ENCODE data around the gene TSHZ2.
"Not testable (repeated sequence)": the region's sequence is repeated elsewhere in the genome, so short reads cannot be mapped to it uniquely, and the experiment has no call there.

The TSHZ2 gene

GRCh38 chr20:53365076-53365475 lies 392.9 kb downstream of the TSHZ2 start:
- H3K4me3 ChIP-seq (ENCODE audit: low read depth, low read length), result no peak overlapping the region
- no peak for TF ChIP-seq CTCF (IDR thresholded peaks at IDR 0.05; ENCODE audit: low read depth, low read length, missing control alignments)
- DNase-seq (ENCODE audit: low read depth), result no peak

- TF ChIP-seq CTCF (IDR thresholded peaks at IDR 0.05; ENCODE audit: low read depth, low read length, missing control alignments), result no peak
- DNase-seq (ENCODE audit: low read depth), result no peak
- H3K4me3 ChIP-seq (ENCODE audit: low read depth, low read length), result no peak overlapping the region
Measured at GRCh38 chr20:53365539-53366075, 393.4 kb downstream of the TSHZ2 start.

GRCh38 chr20:53366928-53367327 lies 394.8 kb downstream of the TSHZ2 start:
- not testable (repeated sequence) for H3K4me3 ChIP-seq (ENCODE audit: low read depth, low read length); DNase-seq (ENCODE audit: low read depth)

GRCh38 chr20:53369871-53370270 lies 397.7 kb downstream of the TSHZ2 start:
- TF ChIP-seq CTCF (IDR thresholded peaks at IDR 0.05; ENCODE audit: low read depth, low read length, missing control alignments), result no peak
- no peak for DNase-seq (ENCODE audit: low read depth)
- H3K4me3 ChIP-seq (ENCODE audit: low read depth, low read length), result no peak overlapping the region

- DNase-seq (ENCODE audit: low read depth), result no peak
- TF ChIP-seq CTCF (IDR thresholded peaks at IDR 0.05; ENCODE audit: low read depth, low read length, missing control alignments), result no peak
- no peak overlapping the region for H3K4me3 ChIP-seq (ENCODE audit: low read depth, low read length)
Measured at GRCh38 chr20:53370345-53370961, 398.3 kb downstream of the TSHZ2 start.

GRCh38 chr20:53371216-53371615 lies 399.1 kb downstream of the TSHZ2 start:
- DNase-seq (ENCODE audit: low read depth), result no peak
- no peak overlapping the region for H3K4me3 ChIP-seq (ENCODE audit: low read depth, low read length)
- no peak for TF ChIP-seq CTCF (IDR thresholded peaks at IDR 0.05; ENCODE audit: low read depth, low read length, missing control alignments)

GRCh38 chr20:53376021-53376420 lies 403.9 kb downstream of the TSHZ2 start:
- H3K4me3 ChIP-seq (ENCODE audit: low read depth, low read length), result no peak overlapping the region
- TF ChIP-seq CTCF (IDR thresholded peaks at IDR 0.05; ENCODE audit: low read depth, low read length, missing control alignments), result no peak
- no peak for DNase-seq (ENCODE audit: low read depth)

Measured in GM12864 (cell line).